Duodenal mucosa (tissue), 2 donors: ENCODE results near the gene DTNBP1.

ENCODE experiments used
- H3K27ac ChIP-seq: one replicate; pipeline ENCODE4 v1.7.0; 2013; ENCODE audit warnings: low read depth, low read length
- H3K27me3 ChIP-seq, 2 donors: one replicate each; pipeline ENCODE4 v1.7.0; 2013; ENCODE audit warnings: low read length in 2 of 2, control low read depth in 1 of 2; ENCODE audit not compliant: insufficient read depth in 2 of 2, control insufficient read depth in 1 of 2
- H3K36me3 ChIP-seq, 2 donors: one replicate each; pipeline ENCODE4 v1.7.0; 2013; ENCODE audit warnings: low read length in 2 of 2, control low read depth in 1 of 2; ENCODE audit not compliant: insufficient read depth in 2 of 2, control insufficient read depth in 1 of 2
- H3K4me1 ChIP-seq, 2 donors: one replicate each; pipeline ENCODE4 v1.7.0; 2013; ENCODE audit warnings: low read length in 2 of 2, control low read depth in 1 of 2; ENCODE audit not compliant: insufficient read depth in 2 of 2, control insufficient read depth in 1 of 2
- H3K4me3 ChIP-seq, 2 donors: one replicate each; pipeline ENCODE4 v1.7.0; 2013; ENCODE audit warnings: low read length in 2 of 2, low read depth in 1 of 2
- H3K9ac ChIP-seq, 2 donors: one replicate each; pipeline ENCODE4 v1.7.0; 2013; ENCODE audit warnings: low read length in 2 of 2, low read depth in 1 of 2
- H3K9me3 ChIP-seq, 2 donors: one replicate each; pipeline ENCODE4 v1.7.0; 2013; ENCODE audit warnings: low read length in 2 of 2, control low read depth in 1 of 2; ENCODE audit not compliant: control insufficient read depth in 1 of 2

DTNBP1 gene

GRCh38 chr6:15538766-15539495, 123.9 kb downstream of the DTNBP1 start:
- H3K27me3 ChIP-seq = no peaks in the 10 kb centered on the region
- no peaks in the 10 kb centered on the region for H3K36me3 ChIP-seq
- no peak overlapping the region for H3K9ac ChIP-seq
- H3K27ac ChIP-seq = no peak overlapping the region
- peaks cover 0 to 4% of the 10 kb centered on the region in 2 donors for H3K9me3 ChIP-seq
- peaks cover 5 to 6% of the 10 kb centered on the region in 2 donors for H3K4me1 ChIP-seq
- H3K4me3 ChIP-seq = no peak overlapping the region

- Histone ChIP-seq H3K27me3 (no peaks in the 10 kb centered on the region), H3K36me3 (peaks cover 0 to 1% of the 10 kb centered on the region in 2 donors), H3K9ac (no peak overlapping the region), H3K4me1 (peaks cover 5 to 11% of the 10 kb centered on the region in 2 donors), H3K4me3 (no peak overlapping the region), H3K27ac (no peak overlapping the region), H3K9me3 (no peaks in the 10 kb centered on the region)
These were observed 124.7 kb downstream of the DTNBP1 start for GRCh38 chr6:15538106-15538505.

GRCh38 chr6:15536198-15536955, 126.5 kb downstream of the DTNBP1 start:
- Histone ChIP-seq H3K4me3 (no peak overlapping the region), H3K27ac (no peak overlapping the region)

GRCh38 chr6:15535495-15536197, 127.2 kb downstream of the DTNBP1 start:
- H3K4me1 ChIP-seq = peaks cover 5 to 12% of the 10 kb centered on the region in 2 donors
- H3K36me3 ChIP-seq = peaks cover 0 to 18% of the 10 kb centered on the region in 2 donors
- H3K4me3 ChIP-seq = no peak overlapping the region
- H3K9me3 ChIP-seq = no peaks in the 10 kb centered on the region
- H3K27ac ChIP-seq = no peak overlapping the region
- H3K27me3 ChIP-seq = no peaks in the 10 kb centered on the region
- H3K9ac ChIP-seq = no peak overlapping the region

More at GRCh38 chr6:15536198-15536955, 126.5 kb downstream of the DTNBP1 start:
- peaks cover 0 to 11% of the 10 kb centered on the region in 2 donors for H3K36me3 ChIP-seq
- no peak overlapping the region for H3K9ac ChIP-seq
- no peaks in the 10 kb centered on the region for H3K27me3 ChIP-seq
- H3K9me3 ChIP-seq = no peaks in the 10 kb centered on the region
- peaks cover 5 to 12% of the 10 kb centered on the region in 2 donors for H3K4me1 ChIP-seq

- no peak overlapping the region for H3K27ac ChIP-seq
- H3K4me1 ChIP-seq = peaks cover 5 to 12% of the 10 kb centered on the region in 2 donors
- peaks cover 2 to 21% of the 10 kb centered on the region in 2 donors for H3K36me3 ChIP-seq
- H3K9me3 ChIP-seq = no peaks in the 10 kb centered on the region
- no peaks in the 10 kb centered on the region for H3K27me3 ChIP-seq
- H3K9ac ChIP-seq = no peak overlapping the region
- no peak overlapping the region for H3K4me3 ChIP-seq
These were observed 127.9 kb downstream of the DTNBP1 start for GRCh38 chr6:15534974-15535373.

- Histone ChIP-seq H3K27me3 (no peaks in the 10 kb centered on the region), H3K4me3 (no peak overlapping the region), H3K9me3 (no peaks in the 10 kb centered on the region), H3K9ac (no peak overlapping the region), H3K27ac (no peak overlapping the region), H3K4me1 (peaks cover 5 to 12% of the 10 kb centered on the region in 2 donors), H3K36me3 (peaks cover 3 to 24% of the 10 kb centered on the region in 2 donors)
These were observed 129.3 kb downstream of the DTNBP1 start for GRCh38 chr6:15533379-15534026.

- H3K4me3 ChIP-seq = no peak overlapping the region
- H3K27ac ChIP-seq = no peak overlapping the region
- H3K9me3 ChIP-seq = no peaks in the 10 kb centered on the region
- H3K36me3 ChIP-seq = peaks cover 10 to 32% of the 10 kb centered on the region in 2 donors
- no peak overlapping the region for H3K9ac ChIP-seq
- H3K4me1 ChIP-seq = peaks cover 5 to 12% of the 10 kb centered on the region in 2 donors
- no peaks in the 10 kb centered on the region for H3K27me3 ChIP-seq
These were observed 130.9 kb downstream of the DTNBP1 start for GRCh38 chr6:15531973-15532372.

- Histone ChIP-seq H3K9me3 (no peaks in the 10 kb centered on the region), H3K4me1 (peaks cover 0 to 6% of the 10 kb centered on the region in 2 donors), H3K27ac (no peak overlapping the region), H3K4me3 (no peak overlapping the region), H3K27me3 (no peaks in the 10 kb centered on the region), H3K36me3 (peaks cover 10 to 38% of the 10 kb centered on the region in 2 donors), H3K9ac (no peak overlapping the region)
These were observed 132.4 kb downstream of the DTNBP1 start for GRCh38 chr6:15530411-15530810.

- Histone ChIP-seq H3K9me3 (no peaks in the 10 kb centered on the region), H3K9ac (no peak overlapping the region), H3K36me3 (peaks cover 15 to 50% of the 10 kb centered on the region in 2 donors), H3K27ac (no peak overlapping the region), H3K4me3 (no peak overlapping the region), H3K27me3 (no peaks in the 10 kb centered on the region), H3K4me1 (peaks cover 0 to 6% of the 10 kb centered on the region in 2 donors)
These were observed 134.0 kb downstream of the DTNBP1 start for GRCh38 chr6:15528870-15529269.
